ENCODE measurements around the gene PLCH2.

DNA sequence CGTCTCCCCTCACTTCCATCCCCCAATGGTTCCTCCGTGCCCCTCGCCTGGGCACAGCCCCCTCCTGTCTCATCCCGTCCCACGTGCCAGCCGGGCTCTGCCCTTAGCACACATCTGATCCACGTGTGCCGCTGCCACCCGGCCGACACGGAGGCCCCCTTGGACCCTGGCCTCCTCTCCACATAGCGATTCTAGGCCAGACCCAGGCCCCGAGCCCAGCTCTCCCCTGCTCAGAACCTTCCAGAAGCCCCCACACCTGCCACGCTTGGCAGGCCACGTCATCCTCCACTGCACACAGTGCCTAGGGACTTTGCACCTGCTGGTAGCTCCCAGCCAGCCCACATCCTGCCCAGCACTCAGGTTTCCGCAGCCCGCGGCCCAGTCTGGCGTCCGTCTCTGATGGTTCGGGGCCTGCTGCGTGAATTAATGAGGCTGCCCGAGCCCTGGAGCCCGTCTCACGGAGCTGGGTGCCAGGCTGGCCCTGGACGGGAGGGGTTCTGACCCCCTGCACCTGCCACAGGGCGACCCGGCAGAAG is 20.1 kb downstream of the PLCH2 start:
- TF ChIP-seq, protein P1, sequence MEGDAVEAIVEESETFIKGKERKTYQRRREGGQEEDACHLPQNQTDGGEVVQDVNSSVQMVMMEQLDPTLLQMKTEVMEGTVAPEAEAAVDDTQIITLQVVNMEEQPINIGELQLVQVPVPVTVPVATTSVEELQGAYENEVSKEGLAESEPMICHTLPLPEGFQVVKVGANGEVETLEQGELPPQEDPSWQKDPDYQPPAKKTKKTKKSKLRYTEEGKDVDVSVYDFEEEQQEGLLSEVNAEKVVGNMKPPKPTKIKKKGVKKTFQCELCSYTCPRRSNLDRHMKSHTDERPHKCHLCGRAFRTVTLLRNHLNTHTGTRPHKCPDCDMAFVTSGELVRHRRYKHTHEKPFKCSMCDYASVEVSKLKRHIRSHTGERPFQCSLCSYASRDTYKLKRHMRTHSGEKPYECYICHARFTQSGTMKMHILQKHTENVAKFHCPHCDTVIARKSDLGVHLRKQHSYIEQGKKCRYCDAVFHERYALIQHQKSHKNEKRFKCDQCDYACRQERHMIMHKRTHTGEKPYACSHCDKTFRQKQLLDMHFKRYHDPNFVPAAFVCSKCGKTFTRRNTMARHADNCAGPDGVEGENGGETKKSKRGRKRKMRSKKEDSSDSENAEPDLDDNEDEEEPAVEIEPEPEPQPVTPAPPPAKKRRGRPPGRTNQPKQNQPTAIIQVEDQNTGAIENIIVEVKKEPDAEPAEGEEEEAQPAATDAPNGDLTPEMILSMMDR (IDR thresholded peaks at IDR 0.05): no peak
- no peak for TF ChIP-seq EP300 (IDR thresholded peaks at IDR 0.05; ENCODE audit: low read depth)
- TF ChIP-seq POLR2A (IDR thresholded peaks at IDR 0.05): no peak

Data from transverse colon (tissue), 3 donors.